ENCODE results near the gene FNDC7.
"Not testable (repeated sequence)": the region's sequence is repeated elsewhere in the genome, so short reads cannot be mapped to it uniquely, and the experiment has no call there.

The FNDC7 gene

GRCh38 chr1:108746382-108747170 lies 33.9 kb downstream of the FNDC7 start, which contains the start of gene STXBP3:
STXBP3 (plus strand) TSS chr1:108746674; CDS start chr1:108746738, 64 bp downstream.
- DNase-seq = peak; percentile 59

GRCh38 chr1:108747171-108747850 lies 34.6 kb downstream of the FNDC7 start:
- DNase-seq = peak; percentile 35

GRCh38 chr1:108747898-108748297 lies 35.2 kb downstream of the FNDC7 start:
- DNase-seq = no peak

GRCh38 chr1:108749081-108749480 lies 36.4 kb downstream of the FNDC7 start:
- no peak for DNase-seq

DNA sequence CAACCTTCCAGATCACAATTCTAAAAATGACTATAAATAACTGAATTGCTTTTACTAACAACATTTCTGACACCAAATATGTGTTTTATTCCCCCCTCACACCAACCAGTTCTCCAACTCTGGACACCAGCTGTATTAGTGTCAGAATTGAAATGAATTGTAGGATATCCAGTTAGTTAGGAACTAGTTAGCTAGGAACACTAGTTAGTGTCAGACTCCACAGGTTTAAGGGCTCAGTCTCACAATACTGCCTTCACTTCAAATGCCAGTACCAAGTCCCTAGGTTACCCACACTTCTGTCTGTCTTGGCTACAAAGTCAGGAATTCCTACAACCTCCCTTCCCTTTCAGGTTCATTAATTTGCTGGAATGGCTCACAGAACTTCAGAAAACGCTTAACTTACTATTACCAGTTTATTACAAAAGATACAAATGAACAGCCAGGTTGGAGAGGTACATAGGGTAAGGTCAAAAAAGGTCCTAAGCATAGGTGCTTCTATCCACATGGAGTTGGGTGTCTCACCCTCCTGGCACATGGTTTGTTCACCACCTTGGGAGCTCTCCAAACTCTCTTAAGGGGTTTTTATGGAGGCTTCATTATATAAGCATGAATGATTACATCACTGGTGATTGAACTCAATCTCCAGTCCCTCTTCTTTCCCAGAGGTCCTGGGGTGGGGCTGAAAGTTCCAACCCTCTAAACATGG lies 37.9 kb downstream of the FNDC7 start:
- no peak for DNase-seq

DNA sequence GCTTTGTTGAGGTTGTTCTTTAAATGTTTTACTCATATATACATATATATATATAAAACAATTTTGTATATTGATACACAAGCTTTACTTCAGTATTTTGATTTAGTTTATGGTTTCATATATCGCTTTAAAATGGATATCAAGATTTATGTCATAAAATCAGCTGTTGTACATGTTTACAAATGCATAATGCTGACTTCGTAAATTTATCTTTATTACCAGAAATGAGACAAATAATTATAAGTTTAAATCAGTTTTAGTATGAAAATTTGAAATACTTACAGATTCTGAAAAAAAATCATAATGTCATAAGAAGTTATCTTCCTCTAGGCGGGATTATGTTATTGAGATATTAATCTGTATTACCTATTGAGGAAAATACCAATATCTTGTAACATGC lies 40.7 kb downstream of the FNDC7 start:
- DNase-seq = no peak

DNA sequence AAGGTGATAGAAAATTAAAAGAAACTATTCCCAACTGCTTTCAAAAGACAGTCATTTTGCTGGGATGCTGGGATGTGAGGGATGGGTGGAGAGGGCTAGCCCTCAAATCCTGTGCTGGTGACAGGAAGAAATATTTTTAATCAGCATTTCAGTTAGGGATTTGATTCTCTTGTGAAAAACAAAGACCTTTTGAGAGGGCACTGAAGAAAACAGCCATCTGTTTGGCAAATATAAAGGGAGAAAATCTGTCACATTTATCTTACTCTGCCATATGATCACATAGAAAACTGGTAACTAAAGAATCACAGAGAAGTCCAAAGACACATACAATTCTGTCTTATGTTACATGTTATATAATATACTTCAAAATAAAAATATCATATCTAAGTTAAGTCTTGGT lies 46.1 kb downstream of the FNDC7 start:
- no peak for DNase-seq

GRCh38 chr1:108767115-108767514 lies 54.4 kb downstream of the FNDC7 start:
- DNase-seq = no peak

DNA sequence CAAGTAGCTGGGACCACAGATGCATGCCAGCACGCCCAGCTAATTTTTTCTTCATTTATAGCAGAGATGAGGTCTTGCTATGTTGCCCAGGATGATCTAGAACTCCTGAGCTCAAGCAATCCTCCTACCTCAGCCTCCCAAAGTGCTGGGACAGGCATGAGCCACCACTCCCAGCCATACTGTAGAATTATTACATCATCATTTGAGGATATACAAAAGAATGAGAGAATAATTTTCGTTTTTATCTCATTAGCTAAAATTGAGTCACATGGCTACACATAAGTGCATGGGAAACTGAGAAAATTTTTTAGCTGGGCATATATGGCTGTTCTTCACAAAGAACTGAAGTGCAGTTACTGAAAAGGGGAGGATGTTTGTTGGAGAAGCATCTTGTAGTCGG lies 55.0 kb downstream of the FNDC7 start:
- DNase-seq = no peak

DNA sequence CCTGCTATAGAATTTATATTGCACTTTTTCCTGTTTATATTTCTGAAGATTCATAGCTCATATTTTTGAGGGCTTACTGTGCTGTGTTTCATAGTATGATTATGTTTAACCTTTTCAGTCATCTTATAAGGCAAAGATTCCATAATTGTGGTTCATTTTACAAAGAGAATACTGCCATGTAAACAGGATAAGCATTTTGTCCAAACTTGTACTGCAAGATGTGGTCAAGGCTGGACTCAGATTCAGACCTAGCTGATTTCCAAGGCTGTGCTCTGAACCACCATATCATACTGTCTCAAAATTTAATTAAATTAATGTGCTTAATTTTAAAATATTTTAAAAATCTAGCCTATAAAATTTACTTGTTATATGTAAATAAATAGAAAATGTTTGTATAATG lies 65.1 kb downstream of the FNDC7 start:
- no peak for DNase-seq

DNA sequence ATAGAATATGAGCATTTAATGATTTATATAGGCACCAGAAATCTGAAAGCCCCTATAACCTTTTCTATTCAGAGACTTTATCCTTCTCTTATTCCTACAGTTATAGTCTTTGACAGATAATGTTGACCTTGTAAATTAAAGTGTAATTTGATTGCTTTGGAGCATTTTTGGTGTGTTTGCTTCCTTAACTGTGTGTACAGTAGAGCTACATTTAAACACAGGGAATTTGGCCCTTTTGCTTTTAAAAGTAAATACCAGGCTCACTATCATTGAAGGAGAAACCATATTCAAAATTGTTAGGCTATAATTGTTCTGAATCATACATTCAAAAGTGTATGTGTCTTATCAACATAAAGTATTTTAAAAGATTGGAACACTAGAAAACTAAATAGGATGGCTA lies 66.7 kb downstream of the FNDC7 start:
- DNase-seq = no peak

- DNase-seq = no peak
Measured at GRCh38 chr1:108780937-108781574, 68.3 kb downstream of the FNDC7 start.

DNA sequence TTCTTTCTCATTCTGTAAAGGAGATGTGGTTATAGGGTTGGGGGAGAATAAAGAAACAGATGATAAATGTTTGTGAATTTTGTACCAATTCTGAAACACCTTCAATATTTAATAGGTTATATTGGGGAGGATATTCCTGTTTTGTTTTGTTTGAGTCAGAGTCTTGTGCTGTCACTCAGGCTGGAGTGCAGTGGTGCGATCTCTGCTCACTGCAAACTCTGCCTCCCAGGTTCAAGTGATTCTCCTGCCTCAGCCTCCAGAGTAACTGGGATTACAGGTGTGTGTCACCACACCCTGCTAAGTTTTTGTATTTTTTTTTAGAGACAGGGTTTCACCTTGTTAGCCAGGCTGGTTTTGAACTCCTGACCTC lies 68.9 kb downstream of the FNDC7 start:
- not testable (repeated sequence) for DNase-seq

DNA sequence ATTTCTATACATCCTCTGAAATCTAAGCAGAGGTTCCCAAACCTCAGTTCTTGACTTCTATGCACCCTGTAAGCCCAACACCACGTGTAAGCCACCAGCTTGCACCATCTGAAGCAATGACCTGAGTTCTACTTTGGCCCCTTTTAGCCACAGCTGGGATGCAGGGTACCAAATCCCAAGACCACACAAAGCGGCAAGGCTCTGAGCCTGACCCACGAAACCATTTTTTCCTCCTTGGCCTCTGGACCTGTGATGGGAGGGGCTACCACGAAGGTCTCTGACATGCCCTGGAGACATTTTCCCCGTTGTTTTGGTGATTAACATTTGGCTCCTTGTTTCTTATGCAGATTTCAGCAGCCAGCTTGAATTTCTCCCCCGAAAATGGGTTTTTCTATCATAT lies 72.6 kb downstream of the FNDC7 start:
- no peak for DNase-seq

DNA sequence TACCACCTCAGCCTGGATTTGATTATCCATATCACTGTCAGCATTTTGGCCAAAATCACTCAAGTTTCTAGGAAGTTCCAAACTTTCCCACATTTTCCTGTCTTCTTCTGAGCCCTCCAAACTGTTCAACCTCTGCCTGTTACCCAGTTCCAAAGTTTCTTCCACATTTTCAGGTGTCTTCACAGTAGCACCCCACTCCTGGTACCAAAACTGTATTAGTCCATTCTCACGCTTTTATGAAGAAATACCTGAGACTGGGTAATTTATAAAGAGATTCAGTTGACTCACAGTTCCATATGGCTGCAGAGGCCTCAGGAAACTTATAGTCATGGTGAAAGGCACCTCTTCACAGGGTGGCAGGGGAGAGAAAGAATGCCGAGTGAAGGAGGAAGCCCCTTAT lies 73.2 kb downstream of the FNDC7 start:
- DNase-seq = no peak

DNA sequence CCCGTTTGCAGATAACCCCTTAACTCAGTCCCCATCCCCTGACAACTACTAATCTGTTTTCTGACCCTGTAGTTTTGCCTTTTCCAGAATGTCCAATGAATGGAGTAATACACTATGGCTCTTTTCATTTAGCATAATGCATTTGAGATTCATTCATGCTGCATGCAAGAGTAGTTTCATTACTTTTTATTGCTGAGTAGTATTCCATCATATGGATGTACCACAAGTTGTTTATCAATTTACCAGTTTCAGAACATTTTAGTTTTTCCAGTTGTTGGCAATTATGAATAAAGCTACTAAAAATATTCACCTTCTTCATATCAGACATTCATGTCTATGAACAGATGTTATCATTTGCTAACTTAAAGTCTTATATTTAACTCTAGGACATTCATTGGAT lies 79.1 kb downstream of the FNDC7 start:
- DNase-seq = no peak
